ENCODE measurements around the gene SHKBP1. TPM values are rescaled to one million over a fixed set of nuclear protein-coding genes. Genes with fewer than 3 reads are reported as not detected.

The SHKBP1 gene
- total and polyA plus RNA-seq, 2 of the 8 experiments (the other 6 are each of a cell fraction or from before 2014, with no cell fraction given): 74.6 to 98.8 TPM

DNA sequence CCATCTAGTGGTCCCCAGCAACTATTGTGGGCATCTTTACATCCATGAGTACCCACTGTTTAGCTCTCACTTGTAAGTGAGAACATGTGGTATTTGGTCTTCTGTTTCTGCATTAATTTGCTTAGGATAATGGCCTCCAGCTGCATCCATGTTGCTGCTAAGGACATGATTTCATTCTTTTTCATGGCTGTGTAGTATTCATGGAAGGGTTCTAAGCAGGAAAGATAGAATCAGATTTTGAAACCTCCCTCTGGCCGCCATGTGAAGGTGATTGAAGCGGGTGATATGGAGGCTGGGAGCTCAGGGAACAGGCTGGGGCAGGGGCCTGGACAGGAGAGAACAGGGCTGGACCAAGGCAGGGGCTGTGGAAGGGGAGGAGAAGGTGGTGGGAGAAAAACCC lies 44.6 kb downstream of the SHKBP1 start:
- no peak for FAIRE-seq
- Histone ChIP-seq H3K18ac (ENCODE audit: extremely low read depth, low read length) (no peak overlapping the region), H3K9ac (replicated peaks in 1 of 4; ENCODE audit: extremely low read depth in 1 of 4, low read depth in 3 of 4, low read length in 3 of 4) (no peak overlapping the region), H4K8ac (ENCODE audit: extremely low read depth, insufficient read depth, low read length) (no peak overlapping the region), H3K9me3 (ENCODE audit: insufficient read depth in 2 of 2, low read depth in 1 of 2, low read length in 1 of 2) (no peaks in the 10 kb centered on the region), H2AK5ac (ENCODE audit: low read depth, low read length) (no peak overlapping the region), H4K91ac (replicated peaks; ENCODE audit: insufficient read length, low read length) (no peak overlapping the region), H2BK20ac (ENCODE audit: low read length) (no peak overlapping the region), H3K27ac (ENCODE audit: low read depth, low read length) (no peak overlapping the region), H2BK5ac (ENCODE audit: low read depth, low read length) (no peak overlapping the region), H3K4me3 (ENCODE audit: extremely low read depth in 1 of 4, insufficient read depth in 2 of 4, low read depth in 3 of 4, low read length in 4 of 4) (no peak overlapping the region), H2BK12ac (ENCODE audit: low read depth, low read length) (no peak overlapping the region), H3K23me2 (ENCODE audit: low read depth, low read length) (peaks cover 2% of the 10 kb centered on the region; the same call in 1 of the 2 replicates), H4K5ac (ENCODE audit: insufficient read length, low read depth, low read length) (no peak overlapping the region), H3K23ac (ENCODE audit: insufficient read length) (no peak overlapping the region), H3K14ac (ENCODE audit: insufficient read length) (no peak overlapping the region), H4K20me1 (replicated peaks in 1 of 2; ENCODE audit: control insufficient read depth in 1 of 2, insufficient read depth in 2 of 2, low read length in 2 of 2) (peaks cover 2 to 3% of the 10 kb centered on the region in 2 experiments), H2AFZ (ENCODE audit: low read length) (no peak overlapping the region), H3K4me1 (replicated peaks in 1 of 4; ENCODE audit: control insufficient read depth in 3 of 4, insufficient read depth in 4 of 4, low read length in 3 of 4) (peaks cover 0 to 18% (median 8%) of the 10 kb centered on the region in 4 experiments; a peak in 6 of 7 replicates), H3K36me3 (ENCODE audit: control insufficient read depth in 2 of 4, insufficient read depth in 4 of 4, low read length in 3 of 4) (peaks cover 5 to 34% (median 15%) of the 10 kb centered on the region in 4 experiments), H3K27me3 (replicated peaks in 1 of 4; ENCODE audit: control insufficient read depth in 3 of 4, extremely low read depth in 1 of 4, insufficient read depth in 3 of 4, low read length in 3 of 4) (no peaks in the 10 kb centered on the region; a peak in 1 of 7 replicates), H3K4me2 (ENCODE audit: insufficient read depth in 1 of 2, low read depth in 2 of 2, low read length in 2 of 2) (no peak overlapping the region), H3K56ac (replicated peaks; ENCODE audit: insufficient read length, low read depth, low read length) (no peak overlapping the region), H2BK120ac (replicated peaks; ENCODE audit: low read depth, low read length) (no peak overlapping the region), H3K4ac (replicated peaks; ENCODE audit: insufficient read length, low read depth, low read length) (no peak overlapping the region), H3K79me1 (ENCODE audit: low read depth, low read length) (no peaks in the 10 kb centered on the region), H2BK15ac (ENCODE audit: low read length) (no peak overlapping the region), H3K79me2 (ENCODE audit: control insufficient read depth in 1 of 2, insufficient read depth in 2 of 2, low read length in 2 of 2) (no peaks in the 10 kb centered on the region)
- DNase-seq (ENCODE audit: low read depth in 1 of 2, low spot score in 2 of 2): no peak
- WGBS, 2 experiments (ENCODE audit: extremely low coverage in 1 of 2, insufficient coverage in 1 of 2, insufficient read length in 1 of 2, insufficient replicate concordance in 2 of 2, low coverage in 1 of 2, low lambda C conversion rate in 2 of 2, missing lambda C conversion rate in 1 of 2): 100% methylated on average over 2 of the region's 2 CpGs; no CpG with 5 or more reads in 1 of the 2 experiments
- POLR2A ChIA-PET (ENCODE audit: partially characterized antibody): interaction anchor here (0.6 to 1.7 kb wide), 3 partner anchors 11 to 34 kb away, joined by 4 to 5 read pairs (median 5); no protein-coding TSS in a partner anchor
- CTCF ChIA-PET (ENCODE audit: partially characterized antibody): interaction anchor here (0.9 to 3.2 kb wide), 4 partner anchors 13 to 42 kb away, joined by 3 to 29 read pairs (median 7); no protein-coding TSS in a partner anchor
- no peak for TF ChIP-seq ZNF274 (IDR thresholded peaks at IDR 0.05; ENCODE audit: borderline replicate concordance, extremely low read depth, low read length)
- TF ChIP-seq SIRT6 (IDR thresholded peaks at IDR 0.05; ENCODE audit: low read length): no peak
- no peak for TF ChIP-seq TCF12 (IDR thresholded peaks at IDR 0.05; ENCODE audit: low read depth, low read length)
- no peak for TF ChIP-seq KDM5A (IDR thresholded peaks at IDR 0.05; ENCODE audit: low read length)
- no peak for TF ChIP-seq POU5F1 (IDR thresholded peaks at IDR 0.05; ENCODE audit: low read depth, low read length)
- TF ChIP-seq, protein P1, sequence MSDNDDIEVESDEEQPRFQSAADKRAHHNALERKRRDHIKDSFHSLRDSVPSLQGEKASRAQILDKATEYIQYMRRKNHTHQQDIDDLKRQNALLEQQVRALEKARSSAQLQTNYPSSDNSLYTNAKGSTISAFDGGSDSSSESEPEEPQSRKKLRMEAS (IDR thresholded peaks at IDR 0.05): no peak
- TF ChIP-seq CTCF (IDR thresholded peaks at IDR 0.05; ENCODE audit: control extremely low read depth in 1 of 3, insufficient read depth in 1 of 3, low read depth in 1 of 3, low read length in 3 of 3): no peak
- TF ChIP-seq USF2 (IDR thresholded peaks at IDR 0.05; ENCODE audit: low read length): no peak
- TF ChIP-seq PHF8 (conservative IDR thresholded peaks at IDR 0.05; ENCODE audit: low read depth, low read length): no peak
- no peak for TF ChIP-seq CBX5 (IDR thresholded peaks at IDR 0.05; ENCODE audit: low read depth, low read length)
